ENCODE measurements around the gene ZNF555.

GRCh38 chr19:2795827-2796658 is 45.2 kb upstream of the ZNF555 start:
- TF ChIP-seq CTCF (IDR thresholded peaks at IDR 0.05): no peak
- TF ChIP-seq POLR2AphosphoS5 (IDR thresholded peaks at IDR 0.05): no peak

Measured in transverse colon (tissue), 4 donors.